B cell (primary cell): ENCODE results near the gene SLC2A1. TPM values are rescaled to one million over a fixed set of nuclear protein-coding genes. Genes with fewer than 3 reads are reported as not detected.

ENCODE experiments used
- ATAC-seq: fragments of 200-7000 bp; cut with Tn5 transposase; one replicate; pipeline ENCODE4 v1.10.0; 2021; ENCODE audit warnings: low read depth, mild to moderate bottlenecking, moderate number of reproducible peaks, moderate library complexity
- CTCF ChIA-PET: fragments of 350-600 bp; sonication (Branson Sonifier 250); formaldehyde crosslinking; loops from one replicate; lab custom pipeline; 2021; ENCODE audit warnings: antibody characterized with exemption, inconsistent platforms; lab: Charles Lee
- POLR2A ChIA-PET: fragments of 350-600 bp; sonication (Branson Sonifier 250); formaldehyde crosslinking; loops from one replicate; lab custom pipeline; 2021; ENCODE audit warnings: antibody characterized with exemption; lab: Charles Lee
- DNase-seq: peaks from one replicate; pipeline ENCODE4 v3.0.0; 2013
- H2AFZ ChIP-seq: 2 replicates; pipeline ENCODE4 v1.6.1; 2012; ENCODE audit warnings: mild to moderate bottlenecking, low read depth, low read length; ENCODE audit not compliant: insufficient read depth, poor library complexity, severe bottlenecking
- H3K27ac ChIP-seq, 2 donors: 1 replicate in 1 of 2; 2 replicates in 1 of 2; pipeline ENCODE4 v1.5.1; 2012 to 2013; ENCODE audit warnings: low read length in 2 of 2, mild to moderate bottlenecking in 2 of 2, moderate library complexity in 1 of 2
- H3K27me3 ChIP-seq, 4 experiments: fragments of 200-600 bp in 1 of 4; sonication (generic) in 1 of 4; replicated peaks in 1 of 4; 1 replicate in 2 of 4; 2 replicates in 2 of 4; pipeline versions ENCODE4 v1.6.1 to v1.7.0; 2013 to 2016; ENCODE audit warnings: low read length in 3 of 4, mild to moderate bottlenecking in 2 of 4, mixed read lengths in 1 of 4, moderate library complexity in 1 of 4; ENCODE audit not compliant: insufficient read depth in 4 of 4, control insufficient read depth in 3 of 4; ENCODE audit errors: control extremely low read depth in 1 of 4
- H3K36me3 ChIP-seq, 2 experiments: replicated peaks in 1 of 2; 1 replicate in 1 of 2; 2 replicates in 1 of 2; pipeline versions ENCODE4 v1.6.1 to v1.7.1; 2013; ENCODE audit warnings: low read length in 1 of 2; ENCODE audit not compliant: insufficient read depth in 2 of 2, control insufficient read depth in 1 of 2; ENCODE audit errors: control extremely low read depth in 1 of 2, extremely low read depth in 1 of 2
- H3K4me1 ChIP-seq, 2 donors: fragments of 200-600 bp in 1 of 2; sonication (generic) in 1 of 2; 1 replicate in 1 of 2; 2 replicates in 1 of 2; pipeline versions ENCODE4 v1.5.1 to v1.6.1; 2013 to 2017; ENCODE audit warnings: low read length in 2 of 2; ENCODE audit not compliant: control insufficient read depth in 2 of 2, insufficient read depth in 2 of 2
- H3K4me2 ChIP-seq: replicated peaks from 2 replicates; pipeline ENCODE3; 2012; ENCODE audit warnings: mild to moderate bottlenecking, low read depth, low read length; ENCODE audit not compliant: poor library complexity, severe bottlenecking
- H3K4me3 ChIP-seq, 5 experiments: fragments of 200-600 bp in 1 of 5; sonication (generic) in 1 of 5; 1 replicate in 3 of 5; 2 replicates in 2 of 5; pipeline versions ENCODE4 v1.5.1 to v1.7.0; 2011 to 2016; ENCODE audit warnings: low read length in 4 of 5, mild to moderate bottlenecking in 4 of 5, low read depth in 2 of 5, control low read depth in 1 of 5, moderate library complexity in 1 of 5; ENCODE audit not compliant: insufficient read depth in 1 of 5; ENCODE audit errors: control extremely low read depth in 1 of 5, extremely low read depth in 1 of 5
- H3K79me2 ChIP-seq: fragments of 200-600 bp; sonication (generic); one replicate; pipeline ENCODE4 v1.6.0; 2016; ENCODE audit warnings: low read length; ENCODE audit not compliant: control insufficient read depth, insufficient read depth
- H3K9ac ChIP-seq: fragments of 200-600 bp; sonication (generic); 2 replicates; pipeline ENCODE4 v1.6.1; 2017; ENCODE audit warnings: mild to moderate bottlenecking, low read length, moderate library complexity
- H3K9me3 ChIP-seq, 3 donors: one replicate each; pipeline versions ENCODE4 v1.6.1 to v1.7.1; 2013; ENCODE audit warnings: low read length in 2 of 3; ENCODE audit not compliant: control insufficient read depth in 2 of 3, insufficient read depth in 1 of 3; ENCODE audit errors: control extremely low read depth in 1 of 3
- H4K20me1 ChIP-seq: 2 replicates; pipeline ENCODE4 v1.6.0; 2012; ENCODE audit warnings: mild to moderate bottlenecking, low read length; ENCODE audit not compliant: insufficient read depth, control insufficient read depth, poor library complexity, severe bottlenecking
- H3K27ac Mint-ChIP-seq: one replicate; pipeline ENCODE4 v1.8.0; 2021; ENCODE audit warnings: mixed read lengths
- H3K27me3 Mint-ChIP-seq: one replicate; pipeline ENCODE4 v1.8.0; 2021; ENCODE audit warnings: mixed read lengths
- H3K4me1 Mint-ChIP-seq: one replicate; pipeline ENCODE4 v1.8.0; 2021; ENCODE audit warnings: mixed read lengths
- H3K4me3 Mint-ChIP-seq: one replicate; pipeline ENCODE4 v1.8.0; 2021; ENCODE audit warnings: mixed read lengths
- H3K9me3 Mint-ChIP-seq: one replicate; pipeline ENCODE4 v1.8.0; 2022; ENCODE audit warnings: mixed read lengths; ENCODE audit not compliant: insufficient read depth
- CTCF ChIP-seq: fragments of 200-600 bp; IDR thresholded peaks from one replicate; pipeline ENCODE4 v1.8.0; 2022; ENCODE audit warnings: antibody characterized with exemption, mild to moderate bottlenecking
- EZH2 ChIP-seq: IDR thresholded peaks from 2 replicates; pipeline ENCODE4 v1.6.1; 2012; ENCODE audit warnings: borderline replicate concordance, low read depth, mild to moderate bottlenecking, moderate library complexity, low read length; ENCODE audit not compliant: insufficient read depth, poor library complexity, severe bottlenecking
- WGBS: methylation state at CpG from one replicate; pipeline ENCODE4 v1.1.5; 2013; ENCODE audit warnings: missing lambda C conversion rate; ENCODE audit not compliant: insufficient coverage; 5-methylcytosine and 5-hydroxymethylcytosine counted together
- intact Hi-C: fragments of 100-400 bp; cut with micrococcal nuclease; formaldehyde crosslinking; loops from one replicate; pipeline ENCODE4 v1.10.0; 2022
- polyA plus RNA-seq: library from polyadenylated mRNA; depleted of rRNA; stranded (reverse); fragments of >200 nt; gene quantifications from 2 replicates; pipeline ENCODE4 v1.2.3, GENCODE V29; 2012
- total RNA-seq, 2 donors: library from RNA; stranded (reverse); fragments of 120-200 nt in 1 of 2; gene quantifications; 1 replicate in 1 of 2; 2 replicates in 1 of 2; pipeline versions ENCODE4 v1.2.3 to v1.2.4, GENCODE V29; 2013 to 2022

SLC2A1 gene
- total and polyA plus RNA-seq, 2 donors (not counting 1 experiment from before 2014, with no cell fraction given) = 223 to 240 TPM

GRCh38 chr1:42891465-42892138 lies 67.1 kb downstream of the SLC2A1 start:
- no peak overlapping the region for H2AFZ ChIP-seq
- intact Hi-C loops = no loop called here
- DNase-seq (no peak), ATAC-seq (no peak)
- peaks cover 5% of the 10 kb centered on the region for H3K9me3 Mint-ChIP-seq
- no peaks in the 10 kb centered on the region for H4K20me1 ChIP-seq
- H3K9me3 ChIP-seq = peaks cover 0 to 2% (median 0%) of the 10 kb centered on the region in 3 donors
- no peak overlapping the region for H3K27ac ChIP-seq
- H3K4me1 Mint-ChIP-seq = no peaks in the 10 kb centered on the region
- ChIA-PET POLR2A (no interaction called here), CTCF (interaction anchor here (0.7 kb wide), 1 partner anchor 21 kb away, joined by 3 read pairs; no protein-coding TSS in a partner anchor)
- H3K27me3 ChIP-seq = no peaks in the 10 kb centered on the region
- no peaks in the 10 kb centered on the region for H3K79me2 ChIP-seq
- H3K27me3 Mint-ChIP-seq = peaks cover 12% of the 10 kb centered on the region
- no peaks in the 10 kb centered on the region for H3K4me1 ChIP-seq
- no peak overlapping the region for H3K4me2 ChIP-seq
- no peak overlapping the region for H3K27ac Mint-ChIP-seq
- no peaks in the 10 kb centered on the region for H3K36me3 ChIP-seq
- no peak overlapping the region for H3K4me3 Mint-ChIP-seq
- H3K4me3 ChIP-seq = no peak overlapping the region
- WGBS = 68% methylated on average over 4 of the region's 5 CpGs
- TF ChIP-seq CTCF = no peak
- no peak for TF ChIP-seq EZH2
- no peak overlapping the region for H3K9ac ChIP-seq

GRCh38 chr1:42889264-42889663 lies 69.4 kb downstream of the SLC2A1 start:
- no peaks in the 10 kb centered on the region for H3K27me3 ChIP-seq
- no peak overlapping the region for H3K9ac ChIP-seq
- H3K4me3 Mint-ChIP-seq = no peak overlapping the region
- H3K4me1 ChIP-seq = no peaks in the 10 kb centered on the region
- no peaks in the 10 kb centered on the region for H3K9me3 ChIP-seq
- WGBS = 49% methylated on average over 2 of the region's 4 CpGs
- H3K4me1 Mint-ChIP-seq = no peaks in the 10 kb centered on the region
- H3K4me2 ChIP-seq = no peak overlapping the region
- CTCF ChIA-PET = interaction anchor here (0.7 to 0.9 kb wide), 2 partner anchors 184 to 186 kb away, joined by 3 read pairs; no protein-coding TSS in a partner anchor
- no peaks in the 10 kb centered on the region for H3K9me3 Mint-ChIP-seq
- no peak overlapping the region for H3K27ac ChIP-seq
- no peak overlapping the region for H3K4me3 ChIP-seq
- no peaks in the 10 kb centered on the region for H4K20me1 ChIP-seq
- TF ChIP-seq CTCF (no peak), EZH2 (no peak)
- POLR2A ChIA-PET = no interaction called here
- peaks cover 6% of the 10 kb centered on the region for H3K27me3 Mint-ChIP-seq
- intact Hi-C loops = no loop called here
- H2AFZ ChIP-seq = no peak overlapping the region
- no peak for DNase-seq
- no peak for ATAC-seq
- H3K36me3 ChIP-seq = no peaks in the 10 kb centered on the region
- H3K27ac Mint-ChIP-seq = no peak overlapping the region
- no peaks in the 10 kb centered on the region for H3K79me2 ChIP-seq
